Activated CD4-positive, alpha-beta memory T cell treated with anti-CD3 and anti-CD28 coated beads, Interleukin-2, amount 10 ng/mL, durations not matched to agents 7 days and 5 days (primary cell): ENCODE measurements around the gene ANKRD33B. TPM values are rescaled to one million over a fixed set of nuclear protein-coding genes. Genes with fewer than 3 reads are reported as not detected.
"Not testable (repeated sequence)": the region's sequence is repeated elsewhere in the genome, so short reads cannot be mapped to it uniquely, and the experiment has no call there.

Experiments
- CTCF ChIA-PET: fragments of 350-600 bp; sonication (Branson Sonifier 250); formaldehyde crosslinking; loops from one replicate; lab custom pipeline; 2021; ENCODE audit warnings: antibody characterized with exemption, inconsistent platforms; lab: Charles Lee
- POLR2A ChIA-PET: fragments of 350-600 bp; sonication (Branson Sonifier 250); formaldehyde crosslinking; loops from one replicate; lab custom pipeline; 2021; ENCODE audit warnings: antibody characterized with exemption; lab: Charles Lee
- DNase-seq: peaks from one replicate; pipeline ENCODE4 v3.0.0-alpha.2; 2020
- H3K27ac Mint-ChIP-seq: one replicate; pipeline ENCODE4 v1.8.0; 2021; ENCODE audit warnings: mild to moderate bottlenecking, mixed read lengths
- H3K27me3 Mint-ChIP-seq: one replicate; pipeline ENCODE4 v1.8.0; 2021; ENCODE audit warnings: mixed read lengths
- H3K36me3 Mint-ChIP-seq: one replicate; pipeline ENCODE4 v1.8.0; 2021; ENCODE audit warnings: low read depth, mixed read lengths
- H3K4me1 Mint-ChIP-seq: one replicate; pipeline ENCODE4 v1.8.0; 2021; ENCODE audit warnings: mixed read lengths
- H3K4me3 Mint-ChIP-seq: one replicate; pipeline ENCODE4 v1.8.0; 2021; ENCODE audit warnings: mild to moderate bottlenecking, mixed read lengths
- H3K9me3 Mint-ChIP-seq: one replicate; pipeline ENCODE4 v1.8.0; 2021; ENCODE audit warnings: mixed read lengths
- total RNA-seq, 2 experiments: library from RNA; stranded (reverse); gene quantifications; one replicate each; pipeline ENCODE4 v1.2.3, GENCODE V29; 2021

Gene ANKRD33B
- total RNA-seq, 2 experiments from 2014 or later, result 9.5 to 9.9 TPM

- Mint-ChIP-seq H3K9me3 (peaks cover 3% of the 10 kb centered on the region), H3K4me1 (no peaks in the 10 kb centered on the region), H3K27ac (no peak overlapping the region), H3K4me3 (no peak overlapping the region), H3K27me3 (no peaks in the 10 kb centered on the region), H3K36me3 (no peaks in the 10 kb centered on the region)
- CTCF ChIA-PET, result no interaction called here
- POLR2A ChIA-PET, result no interaction called here
- no peak for DNase-seq
Measured at GRCh38 chr5:10660720-10661387, 97.0 kb downstream of the ANKRD33B start.

- ChIA-PET CTCF (no interaction called here), POLR2A (no interaction called here)
- no peak for DNase-seq
- no peaks in the 10 kb centered on the region for H3K36me3 Mint-ChIP-seq
- peaks cover 3% of the 10 kb centered on the region for H3K9me3 Mint-ChIP-seq
- H3K4me3 Mint-ChIP-seq, result no peak overlapping the region
- H3K27ac Mint-ChIP-seq, result no peak overlapping the region
- no peaks in the 10 kb centered on the region for H3K4me1 Mint-ChIP-seq
- no peaks in the 10 kb centered on the region for H3K27me3 Mint-ChIP-seq
Measured at GRCh38 chr5:10661401-10661800, 97.5 kb downstream of the ANKRD33B start.

GRCh38 chr5:10662083-10662482, 98.2 kb downstream of the ANKRD33B start:
- DNase-seq, result no peak
- ChIA-PET POLR2A (no interaction called here), CTCF (no interaction called here)
- H3K4me1 Mint-ChIP-seq, result no peaks in the 10 kb centered on the region
- peaks cover 3% of the 10 kb centered on the region for H3K9me3 Mint-ChIP-seq
- H3K4me3 Mint-ChIP-seq, result no peak overlapping the region
- no peaks in the 10 kb centered on the region for H3K36me3 Mint-ChIP-seq
- H3K27ac Mint-ChIP-seq, result no peak overlapping the region
- no peaks in the 10 kb centered on the region for H3K27me3 Mint-ChIP-seq

GRCh38 chr5:10662661-10663488, 99.0 kb downstream of the ANKRD33B start:
- H3K27ac Mint-ChIP-seq, result no peak overlapping the region
- DNase-seq, result no peak
- no peaks in the 10 kb centered on the region for H3K27me3 Mint-ChIP-seq
- no peak overlapping the region for H3K4me3 Mint-ChIP-seq
- POLR2A ChIA-PET, result no interaction called here
- no peaks in the 10 kb centered on the region for H3K4me1 Mint-ChIP-seq
- no peaks in the 10 kb centered on the region for H3K36me3 Mint-ChIP-seq
- CTCF ChIA-PET, result no interaction called here
- H3K9me3 Mint-ChIP-seq, result peaks cover 3% of the 10 kb centered on the region

GRCh38 chr5:10663489-10664179, 99.8 kb downstream of the ANKRD33B start:
- H3K9me3 Mint-ChIP-seq, result no peaks in the 10 kb centered on the region
- no peaks in the 10 kb centered on the region for H3K27me3 Mint-ChIP-seq
- H3K36me3 Mint-ChIP-seq, result no peaks in the 10 kb centered on the region
- ChIA-PET CTCF (no interaction called here), POLR2A (no interaction called here)
- no peak overlapping the region for H3K4me3 Mint-ChIP-seq
- DNase-seq, result no peak
- no peak overlapping the region for H3K27ac Mint-ChIP-seq
- no peaks in the 10 kb centered on the region for H3K4me1 Mint-ChIP-seq

- H3K27me3 Mint-ChIP-seq, H3K36me3 Mint-ChIP-seq, DNase-seq, CTCF ChIA-PET, H3K4me1 Mint-ChIP-seq, H3K27ac Mint-ChIP-seq, POLR2A ChIA-PET, H3K4me3 Mint-ChIP-seq, H3K9me3 Mint-ChIP-seq: not testable (repeated sequence)
Measured at GRCh38 chr5:10664180-10664769, 100.4 kb downstream of the ANKRD33B start.

- H3K36me3 Mint-ChIP-seq, result no peaks in the 10 kb centered on the region
- H3K27ac Mint-ChIP-seq, result no peak overlapping the region
- CTCF ChIA-PET, result no interaction called here
- peaks cover under 1% of the 10 kb centered on the region for H3K4me1 Mint-ChIP-seq
- H3K4me3 Mint-ChIP-seq, result no peak overlapping the region
- POLR2A ChIA-PET, result no interaction called here
- DNase-seq, result no peak
- peaks cover under 1% of the 10 kb centered on the region for H3K27me3 Mint-ChIP-seq
- no peaks in the 10 kb centered on the region for H3K9me3 Mint-ChIP-seq
Measured at GRCh38 chr5:10665799-10666198, 101.9 kb downstream of the ANKRD33B start.

- Mint-ChIP-seq H3K9me3 (no peaks in the 10 kb centered on the region), H3K27me3 (peaks cover 1% of the 10 kb centered on the region), H3K27ac (no peak overlapping the region), H3K36me3 (no peaks in the 10 kb centered on the region), H3K4me3 (no peak overlapping the region), H3K4me1 (peaks cover 2% of the 10 kb centered on the region)
- DNase-seq, result no peak
- POLR2A ChIA-PET, result no interaction called here
- CTCF ChIA-PET, result no interaction called here
Measured at GRCh38 chr5:10666531-10667299, 102.8 kb downstream of the ANKRD33B start.

- Mint-ChIP-seq H3K36me3 (no peaks in the 10 kb centered on the region), H3K4me1 (peaks cover 2% of the 10 kb centered on the region), H3K4me3 (no peak overlapping the region), H3K27ac (no peak overlapping the region), H3K27me3 (peaks cover 1% of the 10 kb centered on the region), H3K9me3 (no peaks in the 10 kb centered on the region)
- ChIA-PET CTCF (no interaction called here), POLR2A (no interaction called here)
- DNase-seq, result no peak
Measured at GRCh38 chr5:10667431-10668057, 103.7 kb downstream of the ANKRD33B start.

GRCh38 chr5:10668697-10669096, 104.8 kb downstream of the ANKRD33B start:
- peaks cover 2% of the 10 kb centered on the region for H3K4me1 Mint-ChIP-seq
- H3K4me3 Mint-ChIP-seq, result no peak overlapping the region
- peaks cover 1% of the 10 kb centered on the region for H3K27me3 Mint-ChIP-seq
- ChIA-PET POLR2A (no interaction called here), CTCF (interaction anchor here (1.5 kb wide), 1 partner anchor 41 kb away, joined by 3 read pairs; no protein-coding TSS in a partner anchor)
- H3K27ac Mint-ChIP-seq, result no peak overlapping the region
- H3K9me3 Mint-ChIP-seq, result no peaks in the 10 kb centered on the region
- no peak for DNase-seq
- H3K36me3 Mint-ChIP-seq, result no peaks in the 10 kb centered on the region

GRCh38 chr5:10669983-10670382, 106.1 kb downstream of the ANKRD33B start:
- Mint-ChIP-seq H3K36me3 (no peaks in the 10 kb centered on the region), H3K4me3 (no peak overlapping the region), H3K4me1 (peaks cover 2% of the 10 kb centered on the region), H3K27me3 (peaks cover 1% of the 10 kb centered on the region), H3K9me3 (no peaks in the 10 kb centered on the region), H3K27ac (no peak overlapping the region)
- DNase-seq, result no peak
- ChIA-PET CTCF (no interaction called here), POLR2A (no interaction called here)
